ENCODE results near the gene DELE1.

GRCh38 chr5:141966963-141967333 is 43.3 kb downstream of the DELE1 start:
- TF ChIP-seq CTCF (conservative IDR thresholded peaks at IDR 0.05; ENCODE audit: low read length) (no peak), EZH2phosphoT487 (IDR thresholded peaks at IDR 0.05; ENCODE audit: borderline replicate concordance) (no peak)
